Fibroblast of skin of abdomen (primary cell): Measurements from ENCODE around the gene SLC30A1.
"Not testable (repeated sequence)": the region's sequence is repeated elsewhere in the genome, so short reads cannot be mapped to it uniquely, and the experiment has no call there.

ENCODE experiments used
- DNase-seq: peaks from one replicate; pipeline ENCODE4 v3.0.0-alpha.2; 2013

SLC30A1 gene

GRCh38 chr1:211583011-211583992 is 4.3 kb upstream of the SLC30A1 start:
- no peak for DNase-seq

GRCh38 chr1:211581526-211581925 is 2.6 kb upstream of the SLC30A1 start:
- DNase-seq: peak; percentile 63

- DNase-seq: no peak
Observed at GRCh38 chr1:211580303-211580687, 1.3 kb upstream of the SLC30A1 start.

- no peak for DNase-seq
Observed at GRCh38 chr1:211579440-211580302, 710 bp upstream of the SLC30A1 start.

- peak; percentile 61 for DNase-seq
Observed at GRCh38 chr1:211577819-211578639, 932 bp downstream of the SLC30A1 start.

GRCh38 chr1:211577277-211577818 is 1.6 kb downstream of the SLC30A1 start:
- DNase-seq: no peak

- no peak for DNase-seq
Observed at GRCh38 chr1:211576717-211577116, 2.2 kb downstream of the SLC30A1 start.

GRCh38 chr1:211574705-211575104 is 4.3 kb downstream of the SLC30A1 start:
- DNase-seq: no peak

- DNase-seq: no peak
Observed at GRCh38 chr1:211571998-211572397, 7.0 kb downstream of the SLC30A1 start.

- not testable (repeated sequence) for DNase-seq
Observed at GRCh38 chr1:211570378-211570777, 8.6 kb downstream of the SLC30A1 start.

GRCh38 chr1:211566431-211567025 is 12.4 kb downstream of the SLC30A1 start:
- no peak for DNase-seq

GRCh38 chr1:211564084-211564483 is 14.9 kb downstream of the SLC30A1 start:
- DNase-seq: no peak

- no peak for DNase-seq
Observed at GRCh38 chr1:211559222-211560010, 19.5 kb downstream of the SLC30A1 start.

- no peak for DNase-seq
Observed at GRCh38 chr1:211557894-211558625, 20.9 kb downstream of the SLC30A1 start.

GRCh38 chr1:211553549-211553948 is 25.4 kb downstream of the SLC30A1 start:
- no peak for DNase-seq

- DNase-seq: peak; percentile 62
Observed at GRCh38 chr1:211551638-211552460, 27.1 kb downstream of the SLC30A1 start.

GRCh38 chr1:211549092-211549711 is 29.8 kb downstream of the SLC30A1 start:
- DNase-seq: no peak

GRCh38 chr1:211548321-211549091 is 30.5 kb downstream of the SLC30A1 start:
- no peak for DNase-seq
